ENCODE data around the gene ITSN2.

DNA sequence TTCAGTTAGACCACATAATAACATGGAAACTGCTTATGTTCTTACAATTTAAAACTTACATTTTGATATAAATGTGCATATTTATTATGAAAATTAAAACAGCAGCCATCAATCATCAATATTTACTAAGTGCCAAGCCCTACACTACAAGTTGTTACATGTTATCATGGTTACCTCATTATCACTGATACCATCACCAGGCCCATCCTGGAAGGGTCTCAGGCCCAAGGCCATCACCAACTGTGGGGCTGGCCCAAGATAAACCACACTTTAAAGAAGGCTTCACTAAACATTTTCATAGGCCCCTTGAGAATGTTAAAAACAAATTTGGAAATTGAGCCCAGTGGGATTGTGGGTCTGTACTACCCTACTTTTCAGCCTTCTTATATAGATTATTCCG, 6.4 kb downstream of the ITSN2 start:
- TF ChIP-seq, protein P1, sequence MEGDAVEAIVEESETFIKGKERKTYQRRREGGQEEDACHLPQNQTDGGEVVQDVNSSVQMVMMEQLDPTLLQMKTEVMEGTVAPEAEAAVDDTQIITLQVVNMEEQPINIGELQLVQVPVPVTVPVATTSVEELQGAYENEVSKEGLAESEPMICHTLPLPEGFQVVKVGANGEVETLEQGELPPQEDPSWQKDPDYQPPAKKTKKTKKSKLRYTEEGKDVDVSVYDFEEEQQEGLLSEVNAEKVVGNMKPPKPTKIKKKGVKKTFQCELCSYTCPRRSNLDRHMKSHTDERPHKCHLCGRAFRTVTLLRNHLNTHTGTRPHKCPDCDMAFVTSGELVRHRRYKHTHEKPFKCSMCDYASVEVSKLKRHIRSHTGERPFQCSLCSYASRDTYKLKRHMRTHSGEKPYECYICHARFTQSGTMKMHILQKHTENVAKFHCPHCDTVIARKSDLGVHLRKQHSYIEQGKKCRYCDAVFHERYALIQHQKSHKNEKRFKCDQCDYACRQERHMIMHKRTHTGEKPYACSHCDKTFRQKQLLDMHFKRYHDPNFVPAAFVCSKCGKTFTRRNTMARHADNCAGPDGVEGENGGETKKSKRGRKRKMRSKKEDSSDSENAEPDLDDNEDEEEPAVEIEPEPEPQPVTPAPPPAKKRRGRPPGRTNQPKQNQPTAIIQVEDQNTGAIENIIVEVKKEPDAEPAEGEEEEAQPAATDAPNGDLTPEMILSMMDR (optimal IDR thresholded peaks at IDR 0.05 in 1 of 3, IDR thresholded peaks at IDR 0.05 in 1 of 3, conservative IDR thresholded peaks at IDR 0.05 in 1 of 3; ENCODE audit: extremely low read depth in 1 of 3, insufficient read depth in 2 of 3, low read length in 3 of 3), result no peak
- no peak for TF ChIP-seq EZH2 (IDR thresholded peaks at IDR 0.05; ENCODE audit: low read length)

Data from keratinocyte (primary cell).